Suprapubic skin (tissue), 3 donors: ENCODE measurements around the gene INAVA.

ENCODE experiments used
- POLR2A ChIP-seq, 2 donors: fragments of 450-650 bp; IDR thresholded peaks; one replicate each; pipeline ENCODE4 v1.6.1; 2017; ENCODE audit warnings: antibody characterized with exemption in 2 of 2, mild to moderate bottlenecking in 2 of 2, moderate library complexity in 2 of 2
- TF ChIP-seq, protein P1 (sequence below), 2 donors: fragments of 200-600 bp in 1 of 2; fragments of 450-650 bp in 1 of 2; sonication (generic) in 1 of 2; IDR thresholded peaks; one replicate each; pipeline ENCODE4 v1.5.1; 2016 to 2019; ENCODE audit warnings: antibody characterized with exemption in 2 of 2, mild to moderate bottlenecking in 1 of 2, moderate library complexity in 1 of 2

DNA sequence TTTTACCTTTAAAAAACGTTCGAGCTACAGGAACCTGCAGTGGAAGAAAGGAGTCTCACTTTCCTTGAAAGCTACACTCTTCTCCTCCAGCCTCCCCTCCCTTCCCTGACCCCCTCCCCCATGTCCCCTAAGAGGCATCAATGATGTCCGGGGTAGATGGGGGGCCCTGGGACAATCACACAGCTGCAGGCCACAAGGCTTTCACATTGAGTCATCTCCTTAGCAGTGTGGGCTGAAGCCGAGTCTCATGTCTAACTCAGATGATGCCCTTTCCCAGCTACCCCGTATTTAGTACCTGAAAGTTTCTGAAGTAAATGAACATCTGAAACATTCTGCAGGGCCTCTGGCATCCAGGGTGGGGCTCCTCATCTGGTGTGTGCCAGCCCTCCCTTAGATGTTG, 28.2 kb upstream of the INAVA start:
- TF ChIP-seq, protein P1, sequence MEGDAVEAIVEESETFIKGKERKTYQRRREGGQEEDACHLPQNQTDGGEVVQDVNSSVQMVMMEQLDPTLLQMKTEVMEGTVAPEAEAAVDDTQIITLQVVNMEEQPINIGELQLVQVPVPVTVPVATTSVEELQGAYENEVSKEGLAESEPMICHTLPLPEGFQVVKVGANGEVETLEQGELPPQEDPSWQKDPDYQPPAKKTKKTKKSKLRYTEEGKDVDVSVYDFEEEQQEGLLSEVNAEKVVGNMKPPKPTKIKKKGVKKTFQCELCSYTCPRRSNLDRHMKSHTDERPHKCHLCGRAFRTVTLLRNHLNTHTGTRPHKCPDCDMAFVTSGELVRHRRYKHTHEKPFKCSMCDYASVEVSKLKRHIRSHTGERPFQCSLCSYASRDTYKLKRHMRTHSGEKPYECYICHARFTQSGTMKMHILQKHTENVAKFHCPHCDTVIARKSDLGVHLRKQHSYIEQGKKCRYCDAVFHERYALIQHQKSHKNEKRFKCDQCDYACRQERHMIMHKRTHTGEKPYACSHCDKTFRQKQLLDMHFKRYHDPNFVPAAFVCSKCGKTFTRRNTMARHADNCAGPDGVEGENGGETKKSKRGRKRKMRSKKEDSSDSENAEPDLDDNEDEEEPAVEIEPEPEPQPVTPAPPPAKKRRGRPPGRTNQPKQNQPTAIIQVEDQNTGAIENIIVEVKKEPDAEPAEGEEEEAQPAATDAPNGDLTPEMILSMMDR (IDR thresholded peaks at IDR 0.05): no peak
- TF ChIP-seq POLR2A (IDR thresholded peaks at IDR 0.05): no peak
